Measurements from ENCODE around the gene AR. TPM values are rescaled to one million over a fixed set of nuclear protein-coding genes. Genes with fewer than 3 reads are reported as not detected.

The AR gene
- total and polyA plus RNA-seq, 2 of the 13 experiments (the other 11 are each of a cell fraction or from before 2014, with no cell fraction given), result not detected

DNA sequence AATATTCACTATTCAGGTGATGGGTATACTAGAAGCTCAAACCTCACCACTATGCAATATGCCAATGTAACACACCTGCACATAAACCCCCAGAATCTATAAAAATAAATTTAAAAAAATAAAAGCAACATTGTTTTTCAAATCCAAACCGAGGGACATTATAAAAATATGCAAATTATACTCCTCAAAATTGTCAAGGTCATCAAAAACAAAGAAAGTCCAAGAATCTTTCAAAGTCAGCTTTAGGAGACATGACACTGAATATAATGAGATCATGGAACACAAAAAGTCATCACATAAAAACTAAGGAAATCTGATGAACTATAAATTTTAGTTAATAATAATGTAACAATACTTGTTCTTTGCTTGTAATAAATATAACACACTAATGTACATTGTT lies 43.2 kb upstream of the AR start:
- in situ Hi-C loops (cut with HindIII; ENCODE audit: extremely low pct_ligation_motif_present, low pct_unique_long_range_greater_than_20kb), result no loop called here
- H3K27ac ChIP-seq (ENCODE audit: extremely low read length, insufficient read depth, low read length), result no peak overlapping the region
- peaks cover 31% of the 10 kb centered on the region for H3K9me3 ChIP-seq (ENCODE audit: low read length)
- no peak overlapping the region for H3K4me3 ChIP-seq (replicated peaks in 1 of 3; ENCODE audit: insufficient read depth in 1 of 3, low read depth in 2 of 3, low read length in 3 of 3)
- H3K4me1 ChIP-seq (ENCODE audit: insufficient read depth, low read length), result no peaks in the 10 kb centered on the region
- no peaks in the 10 kb centered on the region for H3K27me3 ChIP-seq (ENCODE audit: control insufficient read depth in 1 of 2, insufficient read depth in 2 of 2, low read length in 2 of 2)
- H3K4me2 ChIP-seq (ENCODE audit: low read depth, low read length), result no peak overlapping the region
- no peak overlapping the region for H2AFZ ChIP-seq (ENCODE audit: low read length)
- ChIA-PET CTCF (ENCODE audit: low intra/inter-chr PET ratio, low total read pairs) (no interaction called here), POLR2A (no interaction called here)
- intact Hi-C loops (cut with micrococcal nuclease; ENCODE audit: unreplicated experiment), result no loop called here
- BruUV-seq (replicated peaks), result no TSS peak
- TF ChIP-seq MAFF (IDR thresholded peaks at IDR 0.05; ENCODE audit: low read depth, low read length), result peak; percentile 56
- no peak for TF ChIP-seq MIER2 (CRISPR knock-in tag; IDR thresholded peaks at IDR 0.05)
- no peak for TF ChIP-seq TMF1 (CRISPR knock-in tag; IDR thresholded peaks at IDR 0.05; ENCODE audit: low read depth)
- TF ChIP-seq MAFK (conservative IDR thresholded peaks at IDR 0.05 in 1 of 2, IDR thresholded peaks at IDR 0.05 in 1 of 2; ENCODE audit: low read length in 2 of 2), result peak; percentile 28 to 65; a peak in 3 of 4 replicates
- no peak for ATAC-seq
- FAIRE-seq, result no peak
- H4K20me1 ChIP-seq (ENCODE audit: insufficient read depth, low read length), result no peaks in the 10 kb centered on the region
- WGBS (ENCODE audit: low lambda C conversion rate), result 9% methylated on average over 1 of the region's 1 CpG
- no peak for DNase-seq (ENCODE audit: low spot score)
- H3K79me2 ChIP-seq (ENCODE audit: insufficient read depth, low read length), result no peaks in the 10 kb centered on the region
- H3K9ac ChIP-seq (ENCODE audit: insufficient read depth, low read depth, low read length), result no peak overlapping the region
- H3K36me3 ChIP-seq (replicated peaks in 1 of 2; ENCODE audit: control insufficient read depth in 1 of 2, insufficient read depth in 2 of 2, low read length in 2 of 2), result no peaks in the 10 kb centered on the region

DNA sequence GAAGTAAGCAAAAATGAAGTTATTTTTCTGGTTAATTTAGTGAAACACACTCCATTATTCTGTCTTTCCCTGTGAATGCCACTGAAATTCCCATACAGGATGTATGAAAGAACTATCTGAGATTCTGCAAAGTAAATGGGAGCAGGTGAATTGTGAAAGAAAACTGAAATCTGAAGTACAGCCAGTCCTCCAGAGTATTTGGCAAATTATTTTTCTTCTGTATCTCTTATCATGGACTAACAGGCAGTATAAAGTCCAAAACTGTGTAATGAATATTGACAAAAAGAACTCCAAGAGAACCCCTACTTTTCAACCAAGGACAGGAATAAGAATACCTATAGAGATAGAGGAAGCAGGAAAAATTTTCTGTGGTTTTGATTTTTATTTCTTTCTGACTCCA lies 40.8 kb upstream of the AR start:
- ChIA-PET POLR2A (no interaction called here), CTCF (ENCODE audit: low intra/inter-chr PET ratio, low total read pairs) (no interaction called here)
- FAIRE-seq (no peak), ATAC-seq (no peak), DNase-seq (ENCODE audit: low spot score) (no peak)
- Histone ChIP-seq H3K27ac (ENCODE audit: extremely low read length, insufficient read depth, low read length) (no peak overlapping the region), H3K4me2 (ENCODE audit: low read depth, low read length) (no peak overlapping the region), H3K27me3 (ENCODE audit: control insufficient read depth in 1 of 2, insufficient read depth in 2 of 2, low read length in 2 of 2) (no peaks in the 10 kb centered on the region), H2AFZ (ENCODE audit: low read length) (no peak overlapping the region), H3K9me3 (ENCODE audit: low read length) (peaks cover 36% of the 10 kb centered on the region), H3K9ac (ENCODE audit: insufficient read depth, low read depth, low read length) (no peak overlapping the region), H4K20me1 (ENCODE audit: insufficient read depth, low read length) (no peaks in the 10 kb centered on the region), H3K4me3 (replicated peaks in 1 of 3; ENCODE audit: insufficient read depth in 1 of 3, low read depth in 2 of 3, low read length in 3 of 3) (no peak overlapping the region), H3K4me1 (ENCODE audit: insufficient read depth, low read length) (no peaks in the 10 kb centered on the region), H3K79me2 (ENCODE audit: insufficient read depth, low read length) (no peaks in the 10 kb centered on the region), H3K36me3 (replicated peaks in 1 of 2; ENCODE audit: control insufficient read depth in 1 of 2, insufficient read depth in 2 of 2, low read length in 2 of 2) (no peaks in the 10 kb centered on the region)
- BruUV-seq (replicated peaks), result no TSS peak
- in situ Hi-C loops (cut with HindIII; ENCODE audit: extremely low pct_ligation_motif_present, low pct_unique_long_range_greater_than_20kb) (no loop called here), intact Hi-C loops (cut with micrococcal nuclease; ENCODE audit: unreplicated experiment) (no loop called here)
- TF ChIP-seq NR2F1 (CRISPR knock-in tag; IDR thresholded peaks at IDR 0.05), result no peak
